GM12892 (cell line): Measurements from ENCODE around the gene ZG16.

Experiments
- POLR2A ChIP-seq: IDR thresholded peaks from 2 replicates; pipeline ENCODE4 v1.6.1; 2011; ENCODE audit warnings: low read depth, low read length, control low read depth
- POLR2AphosphoS5 ChIP-seq: IDR thresholded peaks from 2 replicates; pipeline ENCODE4 v1.6.1; 2011; ENCODE audit warnings: low read depth, low read length, control low read depth

DNA sequence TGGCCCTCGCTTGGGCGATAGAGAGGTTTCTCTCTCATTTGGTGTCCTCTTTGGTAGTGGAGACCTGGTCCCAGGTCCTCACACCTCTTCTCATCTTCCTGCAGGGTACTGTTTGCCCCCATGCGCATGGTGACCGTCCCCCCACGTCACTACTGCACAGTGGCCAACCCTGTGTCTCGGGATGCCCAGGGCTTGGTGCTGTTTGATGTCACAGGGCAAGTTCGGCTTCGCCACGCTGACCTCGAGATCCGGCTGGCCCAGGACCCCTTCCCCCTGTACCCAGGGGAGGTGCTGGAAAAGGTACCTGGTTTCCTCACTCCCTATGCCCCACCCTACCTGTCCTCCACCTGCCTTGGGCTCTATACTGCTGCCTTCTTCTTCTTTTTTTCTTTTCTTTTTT lies 52.7 kb downstream of the ZG16 start:
- TF ChIP-seq POLR2AphosphoS5 (no peak), POLR2A (no peak)
